K562 (cell line): ENCODE data around the gene CERS2. TPM values are rescaled to one million over a fixed set of nuclear protein-coding genes. Genes with fewer than 3 reads are reported as not detected.

Experiments used
- BDP1 ChIP-seq: IDR thresholded peaks from 3 replicates; pipeline ENCODE4 v1.6.1; 2011; ENCODE audit not compliant: insufficient read length, insufficient read depth
- EHMT2 ChIP-seq: fragments of 450-650 bp; IDR thresholded peaks from 2 replicates; pipeline ENCODE4 v1.6.1; 2018; ENCODE audit warnings: antibody characterized with exemption
- GABPA ChIP-seq: fragments of 200-800 bp; sonication (Bioruptor generic); conservative IDR thresholded peaks from 2 replicates; pipeline ENCODE4 v1.6.1; 2016; ENCODE audit warnings: low read depth, missing genetic modification characterization, missing compliant biosample characterization
- ZNF239 ChIP-seq: fragments of 250-450 bp; sonication (Bioruptor Pico); IDR thresholded peaks from 2 replicates; pipeline ENCODE4 v1.4.0; 2020; ENCODE audit warnings: mild to moderate bottlenecking
- ZNF561 ChIP-seq: fragments of 450-650 bp; formaldehyde crosslinking; conservative IDR thresholded peaks from 2 replicates; pipeline ENCODE4 v1.4.0; 2020; ENCODE audit warnings: mild to moderate bottlenecking, moderate library complexity
- ZNF764 ChIP-seq: fragments of 250-450 bp; sonication (Bioruptor Pico); IDR thresholded peaks from 2 replicates; pipeline ENCODE4 v1.4.0; 2020; ENCODE audit warnings: low read depth, mild to moderate bottlenecking, moderate library complexity
- polyA plus RNA-seq, 8 experiments: library from polyadenylated mRNA; depleted of rRNA in 4 of 8; stranded (reverse) in 5 of 8; unstranded in 3 of 8; fragments of >200 nt; fragmentation: Nextera tagmentation in 2 of 8; fragmentation: Illumina TruSeq in 1 of 8; extraction: Ambion mirVana in 2 of 8; extraction: Trizol in 1 of 8; gene quantifications; 2 replicates each; pipeline versions ENCODE4 v1.2.1 to v1.2.3, GENCODE V29; 2011 to 2014; ENCODE audit warnings: inconsistent platforms in 1 of 8, missing spikeins in 1 of 8
- total RNA-seq, 7 experiments: library from RNA; depleted of rRNA in 6 of 7; stranded (reverse); fragments of >200 nt in 6 of 7; fragmentation: Illumina TruSeq in 2 of 7; extraction: Trizol in 2 of 7; gene quantifications; 2 replicates each; pipeline versions ENCODE4 v1.2.1 to v1.2.3, GENCODE V29; 2011 to 2021; ENCODE audit warnings: low replicate concordance in 1 of 7
- TF ChIP-seq, protein P1 (sequence below), 2 experiments: fragments of 450-650 bp; IDR thresholded peaks; 2 replicates each; pipeline ENCODE4 v1.6.1; 2016; ENCODE audit warnings: mild to moderate bottlenecking in 2 of 2, borderline replicate concordance in 1 of 2, low read depth in 1 of 2, moderate library complexity in 1 of 2
- TF ChIP-seq, protein P2 (sequence below): sonication (generic); formaldehyde crosslinking; IDR thresholded peaks from 2 replicates; pipeline ENCODE4 v1.8.0; 2023; ENCODE audit warnings: mild to moderate bottlenecking, missing genetic modification reagents
- TF ChIP-seq, protein P3 (sequence below): sonication (generic); formaldehyde crosslinking; IDR thresholded peaks from 2 replicates; pipeline ENCODE4 v1.8.1; 2023; ENCODE audit warnings: mild to moderate bottlenecking, missing genetic modification reagents

CERS2 gene
- total and polyA plus RNA-seq, 9 of the 15 experiments (the other 6 are each of a cell fraction or from before 2014, with no cell fraction given), result 23.4 to 295 (median 132) TPM

DNA sequence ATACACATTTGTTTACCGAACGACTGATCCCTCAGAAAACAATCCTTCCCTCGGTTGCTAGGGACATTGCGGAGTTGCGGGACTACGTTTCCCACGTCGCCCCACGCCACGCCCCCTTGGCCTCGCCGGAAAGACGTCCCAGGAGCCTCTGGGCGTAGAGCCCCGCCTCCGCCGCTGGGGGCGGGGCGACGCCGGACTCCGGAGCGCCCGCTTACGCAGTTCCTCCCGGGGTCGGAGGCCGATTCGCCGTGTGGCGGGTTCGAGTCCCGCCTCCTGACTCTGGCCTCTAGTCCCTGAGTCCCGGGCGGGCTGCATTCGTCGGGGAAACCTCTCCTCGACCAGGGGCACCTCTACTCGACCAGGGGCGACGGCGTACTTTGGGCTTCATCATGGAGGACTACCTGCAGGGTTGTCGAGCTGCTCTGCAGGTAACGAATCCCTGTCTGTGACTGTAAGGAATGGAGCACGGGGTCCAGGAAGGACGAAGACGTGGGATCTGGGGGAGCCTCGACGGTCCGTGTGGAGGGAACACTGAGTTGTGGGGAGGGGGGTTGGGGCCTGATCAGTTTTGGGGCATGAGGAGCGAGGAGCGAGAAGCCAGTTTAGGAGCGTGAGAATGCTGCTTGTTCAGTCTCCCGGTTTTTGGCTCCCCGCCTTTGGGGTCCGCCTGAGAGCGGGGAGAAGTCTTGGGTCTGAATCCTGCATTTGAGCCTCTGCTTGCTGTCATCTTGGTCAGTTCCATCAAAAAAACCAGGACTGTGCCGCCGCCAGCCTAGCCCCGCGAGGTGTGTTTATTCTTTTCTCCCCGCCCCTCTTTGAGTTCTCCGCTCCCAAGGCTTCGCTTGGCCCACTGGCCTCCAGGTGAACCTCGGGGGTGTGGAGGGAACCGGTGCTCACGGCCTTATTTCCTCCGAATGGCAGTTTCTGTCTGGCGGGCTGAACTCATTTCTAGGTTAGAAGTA is 33.9 kb upstream of the CERS2 start, which contains the start of gene PRUNE1 (continued):
- TF ChIP-seq, protein P1, sequence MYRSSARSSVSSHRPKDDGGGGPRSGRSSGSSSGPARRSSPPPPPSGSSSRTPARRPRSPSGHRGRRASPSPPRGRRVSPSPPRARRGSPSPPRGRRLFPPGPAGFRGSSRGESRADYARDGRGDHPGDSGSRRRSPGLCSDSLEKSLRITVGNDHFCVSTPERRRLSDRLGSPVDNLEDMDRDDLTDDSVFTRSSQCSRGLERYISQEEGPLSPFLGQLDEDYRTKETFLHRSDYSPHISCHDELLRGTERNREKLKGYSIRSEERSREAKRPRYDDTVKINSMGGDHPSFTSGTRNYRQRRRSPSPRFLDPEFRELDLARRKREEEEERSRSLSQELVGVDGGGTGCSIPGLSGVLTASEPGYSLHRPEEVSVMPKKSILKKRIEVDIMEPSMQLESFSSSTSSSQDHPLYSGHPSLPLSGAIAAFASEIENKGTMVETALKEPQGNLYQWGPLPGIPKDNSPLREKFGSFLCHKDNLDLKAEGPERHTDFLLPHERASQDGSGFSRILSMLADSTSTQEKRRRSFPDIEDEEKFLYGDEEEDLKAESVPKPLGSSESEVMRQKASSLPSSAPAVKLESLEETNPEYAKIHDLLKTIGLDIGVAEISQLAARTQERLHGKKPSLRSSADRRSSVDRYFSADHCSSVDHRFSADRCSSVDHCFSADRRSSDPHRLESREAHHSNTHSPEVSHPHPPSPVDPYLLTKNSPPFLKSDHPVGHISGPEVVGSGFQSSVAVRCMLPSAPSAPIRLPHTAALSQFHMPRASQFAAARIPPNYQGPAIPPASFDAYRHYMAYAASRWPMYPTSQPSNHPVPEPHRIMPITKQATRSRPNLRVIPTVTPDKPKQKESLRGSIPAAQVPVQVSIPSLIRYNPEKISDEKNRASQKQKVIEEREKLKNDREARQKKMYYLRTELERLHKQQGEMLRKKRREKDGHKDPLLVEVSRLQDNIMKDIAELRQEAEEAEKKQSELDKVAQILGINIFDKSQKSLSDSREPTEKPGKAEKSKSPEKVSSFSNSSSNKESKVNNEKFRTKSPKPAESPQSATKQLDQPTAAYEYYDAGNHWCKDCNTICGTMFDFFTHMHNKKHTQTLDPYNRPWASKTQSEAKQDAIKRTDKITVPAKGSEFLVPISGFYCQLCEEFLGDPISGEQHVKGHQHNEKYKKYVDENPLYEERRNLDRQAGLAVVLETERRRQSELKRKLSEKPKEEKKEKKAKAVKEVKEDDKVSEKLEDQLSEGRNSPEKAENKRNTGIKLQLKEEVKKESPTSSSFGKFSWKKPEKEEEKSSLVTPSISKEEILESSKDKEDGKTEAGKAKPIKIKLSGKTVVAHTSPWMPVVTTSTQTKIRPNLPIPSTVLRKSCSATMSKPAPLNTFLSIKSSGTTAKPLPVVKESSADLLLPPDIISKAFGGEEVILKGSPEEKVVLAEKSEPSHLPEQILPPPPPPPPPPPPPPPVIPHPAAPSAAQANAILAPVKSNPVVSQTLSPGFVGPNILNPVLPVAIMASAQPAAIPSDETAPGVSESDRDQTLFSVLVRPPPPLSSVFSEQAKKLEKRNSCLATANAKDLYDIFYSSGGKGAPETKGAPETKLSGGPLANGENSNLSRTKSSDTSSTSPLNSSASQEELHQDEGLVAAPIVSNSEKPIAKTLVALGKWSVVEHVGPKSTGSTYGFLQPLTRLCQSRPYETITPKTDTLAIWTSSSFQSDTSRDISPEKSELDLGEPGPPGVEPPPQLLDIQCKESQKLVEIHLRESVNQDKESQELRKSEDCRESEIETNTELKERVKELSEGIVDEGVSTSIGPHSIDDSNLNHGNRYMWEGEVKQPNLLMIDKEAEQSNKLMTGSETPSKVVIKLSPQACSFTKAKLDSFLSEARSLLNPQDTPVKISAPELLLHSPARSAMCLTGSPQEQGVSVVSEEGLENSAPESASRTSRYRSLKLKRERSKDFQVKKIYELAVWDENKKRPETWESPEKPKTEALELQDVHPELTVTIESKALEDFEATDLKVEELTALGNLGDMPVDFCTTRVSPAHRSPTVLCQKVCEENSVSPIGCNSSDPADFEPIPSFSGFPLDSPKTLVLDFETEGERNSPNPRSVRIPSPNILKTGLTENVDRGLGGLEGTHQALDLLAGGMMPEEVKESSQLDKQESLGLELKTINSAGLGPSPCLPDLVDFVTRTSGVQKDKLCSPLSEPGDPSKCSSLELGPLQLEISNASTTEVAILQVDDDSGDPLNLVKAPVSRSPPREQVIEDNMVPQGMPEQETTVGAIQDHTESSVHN (IDR thresholded peaks at IDR 0.05; ENCODE audit: borderline replicate concordance in 1 of 2, low read depth in 1 of 2), result 0 out of 4 replicates have a peak, but pooled peaks of 1 of the 2 experiments have one; percentile 24
- TF ChIP-seq ZNF561 (CRISPR knock-in tag) (no peak), GABPA (tag) (peak; percentile 91), EHMT2 (peak; percentile 60), ZNF764 (CRISPR knock-in tag) (peak; percentile 91), BDP1 (no peak), ZNF239 (CRISPR knock-in tag) (no peak)
- TF ChIP-seq, protein P2, sequence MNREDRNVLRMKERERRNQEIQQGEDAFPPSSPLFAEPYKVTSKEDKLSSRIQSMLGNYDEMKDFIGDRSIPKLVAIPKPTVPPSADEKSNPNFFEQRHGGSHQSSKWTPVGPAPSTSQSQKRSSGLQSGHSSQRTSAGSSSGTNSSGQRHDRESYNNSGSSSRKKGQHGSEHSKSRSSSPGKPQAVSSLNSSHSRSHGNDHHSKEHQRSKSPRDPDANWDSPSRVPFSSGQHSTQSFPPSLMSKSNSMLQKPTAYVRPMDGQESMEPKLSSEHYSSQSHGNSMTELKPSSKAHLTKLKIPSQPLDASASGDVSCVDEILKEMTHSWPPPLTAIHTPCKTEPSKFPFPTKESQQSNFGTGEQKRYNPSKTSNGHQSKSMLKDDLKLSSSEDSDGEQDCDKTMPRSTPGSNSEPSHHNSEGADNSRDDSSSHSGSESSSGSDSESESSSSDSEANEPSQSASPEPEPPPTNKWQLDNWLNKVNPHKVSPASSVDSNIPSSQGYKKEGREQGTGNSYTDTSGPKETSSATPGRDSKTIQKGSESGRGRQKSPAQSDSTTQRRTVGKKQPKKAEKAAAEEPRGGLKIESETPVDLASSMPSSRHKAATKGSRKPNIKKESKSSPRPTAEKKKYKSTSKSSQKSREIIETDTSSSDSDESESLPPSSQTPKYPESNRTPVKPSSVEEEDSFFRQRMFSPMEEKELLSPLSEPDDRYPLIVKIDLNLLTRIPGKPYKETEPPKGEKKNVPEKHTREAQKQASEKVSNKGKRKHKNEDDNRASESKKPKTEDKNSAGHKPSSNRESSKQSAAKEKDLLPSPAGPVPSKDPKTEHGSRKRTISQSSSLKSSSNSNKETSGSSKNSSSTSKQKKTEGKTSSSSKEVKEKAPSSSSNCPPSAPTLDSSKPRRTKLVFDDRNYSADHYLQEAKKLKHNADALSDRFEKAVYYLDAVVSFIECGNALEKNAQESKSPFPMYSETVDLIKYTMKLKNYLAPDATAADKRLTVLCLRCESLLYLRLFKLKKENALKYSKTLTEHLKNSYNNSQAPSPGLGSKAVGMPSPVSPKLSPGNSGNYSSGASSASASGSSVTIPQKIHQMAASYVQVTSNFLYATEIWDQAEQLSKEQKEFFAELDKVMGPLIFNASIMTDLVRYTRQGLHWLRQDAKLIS (CRISPR knock-in tag), result no peak
- TF ChIP-seq, protein P3, sequence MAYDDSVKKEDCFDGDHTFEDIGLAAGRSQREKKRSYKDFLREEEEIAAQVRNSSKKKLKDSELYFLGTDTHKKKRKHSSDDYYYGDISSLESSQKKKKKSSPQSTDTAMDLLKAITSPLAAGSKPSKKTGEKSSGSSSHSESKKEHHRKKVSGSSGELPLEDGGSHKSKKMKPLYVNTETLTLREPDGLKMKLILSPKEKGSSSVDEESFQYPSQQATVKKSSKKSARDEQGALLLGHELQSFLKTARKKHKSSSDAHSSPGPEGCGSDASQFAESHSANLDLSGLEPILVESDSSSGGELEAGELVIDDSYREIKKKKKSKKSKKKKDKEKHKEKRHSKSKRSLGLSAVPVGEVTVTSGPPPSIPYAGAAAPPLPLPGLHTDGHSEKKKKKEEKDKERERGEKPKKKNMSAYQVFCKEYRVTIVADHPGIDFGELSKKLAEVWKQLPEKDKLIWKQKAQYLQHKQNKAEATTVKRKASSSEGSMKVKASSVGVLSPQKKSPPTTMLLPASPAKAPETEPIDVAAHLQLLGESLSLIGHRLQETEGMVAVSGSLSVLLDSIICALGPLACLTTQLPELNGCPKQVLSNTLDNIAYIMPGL (CRISPR knock-in tag), result peak; percentile 62; the same call in 1 of the 2 replicates
